OCI-LY3 (cell line): ENCODE data around the gene PLB1.

Experiments
- EZH2phosphoT487 ChIP-seq: fragments of 200-600 bp; shearing (Covaris generic); IDR thresholded peaks from 2 replicates; pipeline ENCODE4 v1.6.1; 2018; ENCODE audit warnings: antibody characterized with exemption, mixed run types, low read depth
- TF ChIP-seq, protein P1 (sequence below): fragments of 200-600, 300-600 bp; sonication (generic); IDR thresholded peaks from 2 replicates; pipeline ENCODE4 v1.5.1; 2014; ENCODE audit warnings: antibody characterized with exemption, low read length, low read depth

DNA sequence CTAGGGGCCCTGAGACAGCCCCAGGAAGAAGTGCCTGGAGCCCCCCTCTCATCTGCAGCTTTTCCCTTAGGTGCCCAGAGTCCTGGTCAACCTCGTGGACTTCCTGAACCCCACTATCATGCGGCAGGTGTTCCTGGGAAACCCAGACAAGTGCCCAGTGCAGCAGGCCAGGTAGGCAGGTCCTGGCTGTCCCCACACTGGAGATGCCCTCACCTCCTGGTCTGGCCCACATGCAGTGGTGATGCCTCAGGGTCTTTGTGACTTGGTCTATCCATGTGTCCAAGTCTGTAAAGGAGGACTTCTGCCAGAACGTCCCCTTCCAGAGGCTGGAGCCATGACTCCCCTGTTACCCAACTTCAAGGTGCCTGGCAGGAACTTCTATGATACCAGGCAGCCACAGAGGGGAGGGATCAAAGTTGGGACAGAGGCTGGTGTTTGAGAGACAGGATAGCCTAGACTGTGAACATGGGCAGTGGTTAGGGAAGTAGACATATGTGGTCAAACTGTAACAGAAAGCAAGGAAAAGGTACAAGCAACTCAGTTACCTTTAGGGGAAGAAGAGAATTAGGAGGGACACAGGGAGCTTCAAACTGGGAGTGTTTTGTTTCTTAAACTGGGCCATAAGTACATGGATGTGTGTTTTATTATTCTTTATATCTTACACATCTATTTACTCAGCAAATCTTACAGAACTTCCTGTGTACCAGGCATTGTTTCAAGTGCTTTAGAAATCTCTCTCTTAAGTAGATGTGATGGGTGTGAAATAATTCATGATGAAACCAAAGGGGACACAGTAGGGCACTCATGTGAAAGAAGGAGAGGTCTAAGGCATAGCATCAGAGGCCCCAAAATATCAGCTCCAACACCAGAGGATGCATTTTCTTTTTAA lies 107.1 kb downstream of the PLB1 start:
- TF ChIP-seq, protein P1, sequence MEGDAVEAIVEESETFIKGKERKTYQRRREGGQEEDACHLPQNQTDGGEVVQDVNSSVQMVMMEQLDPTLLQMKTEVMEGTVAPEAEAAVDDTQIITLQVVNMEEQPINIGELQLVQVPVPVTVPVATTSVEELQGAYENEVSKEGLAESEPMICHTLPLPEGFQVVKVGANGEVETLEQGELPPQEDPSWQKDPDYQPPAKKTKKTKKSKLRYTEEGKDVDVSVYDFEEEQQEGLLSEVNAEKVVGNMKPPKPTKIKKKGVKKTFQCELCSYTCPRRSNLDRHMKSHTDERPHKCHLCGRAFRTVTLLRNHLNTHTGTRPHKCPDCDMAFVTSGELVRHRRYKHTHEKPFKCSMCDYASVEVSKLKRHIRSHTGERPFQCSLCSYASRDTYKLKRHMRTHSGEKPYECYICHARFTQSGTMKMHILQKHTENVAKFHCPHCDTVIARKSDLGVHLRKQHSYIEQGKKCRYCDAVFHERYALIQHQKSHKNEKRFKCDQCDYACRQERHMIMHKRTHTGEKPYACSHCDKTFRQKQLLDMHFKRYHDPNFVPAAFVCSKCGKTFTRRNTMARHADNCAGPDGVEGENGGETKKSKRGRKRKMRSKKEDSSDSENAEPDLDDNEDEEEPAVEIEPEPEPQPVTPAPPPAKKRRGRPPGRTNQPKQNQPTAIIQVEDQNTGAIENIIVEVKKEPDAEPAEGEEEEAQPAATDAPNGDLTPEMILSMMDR, result no peak
- TF ChIP-seq EZH2phosphoT487, result no peak
